GM19438 (cell line): ENCODE measurements around the gene MEIOB.
"Not testable (repeated sequence)": the region's sequence is repeated elsewhere in the genome, so short reads cannot be mapped to it uniquely, and the experiment has no call there.

Experiments used
- ATAC-seq: cut with Tn5 transposase; IDR thresholded peaks from one replicate; pipeline ENCODE4 v1.9.1; 2021; ENCODE audit warnings: low read depth; ENCODE audit not compliant: unreplicated experiment

Gene MEIOB

DNA sequence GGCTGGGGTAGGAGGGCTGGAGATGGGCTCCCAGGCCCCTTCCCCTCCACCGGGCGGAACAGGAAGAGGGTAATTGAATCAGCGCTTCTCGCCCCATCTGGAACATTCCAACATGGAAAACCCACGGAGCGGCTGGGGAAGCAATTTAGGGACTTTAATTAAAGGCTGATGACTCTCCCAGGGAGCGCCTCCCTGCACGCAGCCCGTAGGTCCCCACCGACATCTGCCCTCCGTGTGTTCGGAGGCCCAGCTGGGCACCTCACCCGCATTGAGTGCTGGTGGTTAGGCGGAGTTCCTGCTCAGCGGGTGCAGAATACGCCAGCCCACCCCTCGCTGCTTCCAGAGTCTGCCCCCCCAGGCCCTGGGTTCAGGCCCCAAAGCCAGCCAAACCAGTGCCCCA, 36.2 kb upstream of the MEIOB start:
- ATAC-seq = no peak

DNA sequence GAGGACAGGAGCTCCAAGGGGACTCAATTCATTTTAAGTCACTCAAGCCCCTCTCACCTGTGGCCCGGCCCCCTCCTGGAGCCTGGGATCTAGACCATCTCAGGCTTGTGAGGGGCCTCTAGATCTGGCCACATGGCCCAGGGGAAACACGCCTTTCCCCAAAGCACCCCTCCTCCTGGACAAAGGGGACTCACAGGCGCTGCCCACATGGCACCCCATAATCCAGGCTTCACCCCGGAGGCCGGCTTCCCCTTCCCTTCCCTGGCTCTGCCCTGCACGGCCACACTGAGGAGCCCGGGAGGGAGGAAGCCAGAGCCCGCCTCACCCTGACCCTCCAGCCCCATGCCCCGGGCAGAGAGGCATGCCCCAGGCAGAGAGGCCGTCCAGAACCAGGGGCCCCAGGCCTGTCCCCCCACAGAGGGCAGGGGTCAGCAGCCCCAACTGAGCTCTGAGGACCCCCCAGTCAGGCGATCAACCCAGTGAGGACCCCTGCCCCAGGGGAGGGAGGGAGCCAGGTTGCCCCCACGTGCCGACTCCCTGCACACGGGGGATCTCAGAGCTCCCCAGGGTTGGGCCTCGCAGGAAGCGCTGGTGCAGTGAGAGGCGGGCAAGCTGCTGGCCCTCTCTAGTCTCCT, 35.4 kb upstream of the MEIOB start:
- ATAC-seq = no peak

DNA sequence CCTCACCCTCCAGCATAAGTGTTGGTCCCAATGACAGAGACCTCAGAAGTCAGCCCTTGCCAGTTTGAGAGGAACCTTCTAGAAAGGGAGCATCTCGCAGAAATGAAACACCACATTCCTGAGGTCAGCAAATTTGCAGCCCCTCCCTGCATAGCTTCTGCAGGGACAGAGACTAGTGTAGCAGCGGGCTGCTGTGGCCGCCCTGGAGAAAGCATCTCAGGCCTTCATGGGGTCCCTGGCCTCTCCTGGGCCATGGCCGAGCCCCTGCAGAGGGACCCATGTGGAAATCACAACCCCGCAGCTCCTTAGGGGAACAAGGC, 34.8 kb upstream of the MEIOB start:
- ATAC-seq = no peak

DNA sequence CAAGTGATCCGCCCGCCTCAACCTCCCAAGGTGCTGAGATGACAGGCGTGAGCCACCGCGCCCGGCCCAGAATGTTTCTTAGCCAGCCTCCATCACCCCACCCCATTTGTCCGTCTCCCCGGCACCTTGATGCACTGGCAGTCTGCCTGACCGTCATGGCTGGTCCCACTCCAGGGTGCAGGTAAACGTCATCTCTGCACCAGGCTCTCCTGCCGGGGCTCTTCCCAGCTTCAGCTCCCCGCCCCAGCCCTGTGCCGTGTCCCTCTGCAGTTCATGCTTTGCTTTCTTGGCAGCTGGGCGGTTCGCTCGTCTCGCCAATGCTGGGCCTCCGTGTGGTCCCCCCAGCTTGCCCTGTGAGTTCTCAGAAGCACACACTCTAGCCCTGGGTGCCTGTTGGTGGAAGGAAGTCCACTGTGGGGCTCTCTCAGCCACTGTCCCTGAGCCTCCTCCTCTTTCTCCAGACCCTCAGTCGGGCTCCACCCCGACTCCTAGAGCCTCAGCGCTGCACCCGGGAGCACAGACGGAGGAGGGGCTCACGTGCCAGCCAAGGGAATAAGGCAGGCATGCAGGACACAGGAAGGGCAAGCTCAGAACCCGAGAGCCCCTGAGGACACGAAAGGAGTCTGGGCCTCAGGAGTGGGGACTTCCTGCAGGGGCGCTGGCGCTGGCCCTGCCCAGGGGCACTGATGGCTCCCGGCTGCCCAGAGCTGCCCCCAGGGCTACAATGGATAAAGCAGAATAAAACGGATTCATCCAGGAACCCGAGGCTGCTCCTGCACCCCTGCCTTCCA, 34.3 kb upstream of the MEIOB start:
- ATAC-seq = no peak

DNA sequence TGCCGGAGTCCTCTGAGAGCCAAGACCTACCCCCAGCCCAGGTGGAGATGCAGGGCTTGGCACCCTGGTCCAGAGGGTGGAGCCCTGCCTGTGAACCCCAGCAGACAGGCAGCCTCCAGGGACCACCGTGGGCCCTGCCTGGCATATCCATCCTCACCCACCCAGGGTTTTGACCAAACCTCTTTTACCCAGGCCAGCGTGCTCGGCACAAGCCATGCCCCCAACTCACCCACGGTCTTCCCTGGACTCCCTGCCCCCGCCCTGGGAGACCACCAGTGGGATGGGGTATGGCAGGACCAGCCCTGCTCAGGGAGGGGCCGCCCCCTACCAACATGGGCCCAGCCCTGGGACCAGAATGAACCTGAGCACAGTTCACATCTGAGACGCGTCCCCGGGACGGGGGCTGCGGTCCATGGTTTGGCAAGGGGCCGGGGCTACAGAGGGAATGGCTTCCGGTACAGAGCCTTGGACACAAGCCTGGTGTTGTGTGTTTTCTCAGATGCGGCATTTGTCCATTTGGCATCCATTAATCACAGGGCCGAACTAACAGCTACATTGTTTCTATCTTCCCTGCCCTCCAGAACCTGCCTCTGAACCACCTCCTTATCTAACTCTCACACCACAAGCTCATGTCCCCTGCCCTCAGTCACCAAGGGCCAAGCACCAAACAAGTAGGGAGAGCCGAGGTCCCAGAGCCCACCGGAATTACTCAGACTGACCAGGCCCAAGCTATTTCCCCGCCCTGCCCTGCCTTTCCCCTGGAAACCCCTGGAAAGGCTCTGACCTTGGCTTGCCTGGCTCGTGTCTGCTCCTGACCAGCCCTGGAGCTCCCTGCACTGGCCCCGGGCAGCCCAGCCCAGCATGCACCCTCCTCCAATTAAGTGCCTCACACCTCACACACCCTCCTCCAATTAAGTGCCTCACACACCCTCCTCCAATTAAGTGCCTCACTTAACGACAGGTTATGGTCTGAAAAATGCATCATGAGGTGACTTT, 32.2 kb upstream of the MEIOB start:
- ATAC-seq = no peak

DNA sequence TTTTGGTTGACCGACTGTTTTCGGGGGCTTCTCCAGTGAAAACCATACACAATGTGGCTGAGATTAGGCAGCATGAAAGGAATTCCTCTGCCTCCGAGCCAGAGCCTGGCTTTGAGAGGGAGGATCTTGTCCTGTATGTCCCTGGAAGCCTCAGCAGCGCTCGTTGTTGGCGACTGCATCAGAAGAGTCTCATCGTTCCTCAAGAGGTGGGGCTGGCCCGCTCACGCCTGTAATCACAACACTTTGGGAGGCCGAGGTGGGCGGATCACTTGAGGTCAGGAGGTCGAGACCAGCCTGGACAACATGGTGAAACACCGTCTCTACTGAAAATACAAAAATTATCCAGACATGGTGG, 31.2 kb upstream of the MEIOB start:
- no peak for ATAC-seq

DNA sequence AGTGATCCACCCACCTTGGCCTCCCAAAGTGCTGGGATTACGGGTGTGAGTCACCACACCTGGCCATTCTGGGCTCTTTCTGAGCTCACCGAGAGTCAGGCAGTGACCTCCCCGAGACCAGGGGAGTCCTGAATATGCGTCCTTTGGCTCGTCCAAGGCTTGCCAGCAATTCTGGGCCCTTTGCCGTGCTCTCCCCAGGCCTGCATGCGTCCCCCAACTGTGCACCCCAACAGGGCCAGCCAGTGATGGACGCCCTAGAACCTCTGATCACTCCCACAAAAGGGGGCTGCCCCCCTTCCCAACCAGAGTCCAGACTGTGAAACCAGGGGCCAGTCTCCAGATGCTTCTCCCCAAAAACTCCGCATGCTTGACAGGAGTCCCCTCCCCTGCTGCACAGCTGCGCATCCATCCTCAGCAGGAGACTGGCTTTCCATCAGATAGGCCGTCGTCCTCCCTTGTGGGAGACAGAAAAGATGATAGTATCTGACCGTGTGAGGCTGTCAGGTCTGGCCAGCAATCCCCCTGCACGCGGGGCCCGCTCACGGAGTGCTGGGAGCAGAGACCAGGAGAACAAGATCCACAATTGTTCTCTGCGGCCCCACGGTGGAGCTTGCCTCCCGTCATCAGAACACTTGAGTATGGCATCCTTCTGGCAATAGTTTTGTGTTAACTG, 30.7 kb upstream of the MEIOB start:
- ATAC-seq = no peak

DNA sequence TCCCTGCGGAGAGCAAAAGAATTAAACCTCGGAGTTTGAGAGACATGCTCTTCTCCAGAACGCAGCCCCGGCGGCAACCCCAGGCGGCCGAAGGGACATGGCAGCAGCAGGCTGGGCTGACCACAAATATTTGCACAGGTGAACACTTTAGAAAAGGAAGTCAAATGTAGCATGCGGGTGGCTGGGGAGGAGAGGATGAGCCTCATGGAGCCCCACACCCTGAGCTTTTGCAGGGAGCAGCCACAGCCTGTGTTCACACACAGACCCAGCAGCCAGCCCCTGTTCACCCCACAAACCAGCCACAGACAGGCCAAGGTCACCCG, 28.4 kb upstream of the MEIOB start:
- ATAC-seq = no peak

DNA sequence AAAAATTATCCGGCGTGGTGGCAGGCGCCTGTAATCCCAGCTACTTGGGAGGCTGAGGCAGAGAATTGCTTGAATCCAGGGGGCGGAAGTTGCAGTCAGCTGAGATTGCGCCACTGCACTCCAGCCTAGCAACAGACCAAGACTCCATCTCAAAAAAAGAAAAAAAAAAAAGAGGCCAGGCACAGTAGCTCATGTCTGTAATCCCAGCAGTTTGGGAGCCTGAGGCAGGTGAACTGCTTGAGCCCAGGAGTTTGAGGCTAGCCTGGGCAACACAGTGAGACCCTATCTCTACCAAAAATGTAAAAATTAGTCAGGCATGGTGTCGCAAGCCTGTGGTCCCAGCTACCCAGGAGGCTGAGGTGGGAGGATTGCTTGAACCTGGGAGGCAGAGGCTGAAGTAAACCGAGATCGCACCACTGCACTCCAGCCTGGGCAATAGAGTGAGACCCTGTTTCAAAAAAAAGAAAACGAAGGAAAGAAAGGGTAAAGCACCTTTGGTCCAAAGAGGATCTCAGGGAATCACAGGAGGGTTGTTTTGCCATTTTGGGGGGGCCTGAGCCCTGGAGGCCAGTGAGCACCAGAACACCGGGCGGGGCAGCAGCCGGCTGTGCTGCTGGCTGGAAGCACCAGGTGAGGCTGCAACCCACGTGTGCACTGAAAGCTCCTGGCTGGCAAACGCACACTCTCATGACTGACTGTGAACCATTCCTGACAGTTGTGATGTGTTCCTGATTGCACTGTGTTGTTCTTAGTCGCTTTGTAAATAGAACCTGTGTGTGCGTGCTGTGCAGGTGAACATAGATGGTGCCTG, 27.9 kb upstream of the MEIOB start:
- ATAC-seq = no peak

DNA sequence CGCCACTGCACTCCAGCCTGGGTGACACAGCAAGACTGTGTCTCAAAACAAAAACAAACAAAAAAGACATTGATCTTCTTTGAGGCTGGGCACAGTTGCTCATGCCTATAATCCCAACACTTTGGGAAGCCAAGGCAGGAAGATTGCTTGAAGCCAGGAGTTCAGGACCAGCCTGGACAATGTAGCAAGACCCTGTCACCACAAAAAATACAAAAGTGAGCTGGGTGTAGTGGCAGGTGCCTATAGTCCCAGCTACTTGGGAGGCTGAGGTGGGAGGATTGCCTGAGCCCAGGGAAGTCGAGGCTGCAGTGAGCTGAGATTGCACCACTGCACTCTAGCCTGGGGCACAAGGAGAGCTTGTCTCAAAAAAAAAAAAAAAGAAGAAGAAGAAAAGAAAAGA, 25.7 kb upstream of the MEIOB start:
- not testable (repeated sequence) for ATAC-seq

DNA sequence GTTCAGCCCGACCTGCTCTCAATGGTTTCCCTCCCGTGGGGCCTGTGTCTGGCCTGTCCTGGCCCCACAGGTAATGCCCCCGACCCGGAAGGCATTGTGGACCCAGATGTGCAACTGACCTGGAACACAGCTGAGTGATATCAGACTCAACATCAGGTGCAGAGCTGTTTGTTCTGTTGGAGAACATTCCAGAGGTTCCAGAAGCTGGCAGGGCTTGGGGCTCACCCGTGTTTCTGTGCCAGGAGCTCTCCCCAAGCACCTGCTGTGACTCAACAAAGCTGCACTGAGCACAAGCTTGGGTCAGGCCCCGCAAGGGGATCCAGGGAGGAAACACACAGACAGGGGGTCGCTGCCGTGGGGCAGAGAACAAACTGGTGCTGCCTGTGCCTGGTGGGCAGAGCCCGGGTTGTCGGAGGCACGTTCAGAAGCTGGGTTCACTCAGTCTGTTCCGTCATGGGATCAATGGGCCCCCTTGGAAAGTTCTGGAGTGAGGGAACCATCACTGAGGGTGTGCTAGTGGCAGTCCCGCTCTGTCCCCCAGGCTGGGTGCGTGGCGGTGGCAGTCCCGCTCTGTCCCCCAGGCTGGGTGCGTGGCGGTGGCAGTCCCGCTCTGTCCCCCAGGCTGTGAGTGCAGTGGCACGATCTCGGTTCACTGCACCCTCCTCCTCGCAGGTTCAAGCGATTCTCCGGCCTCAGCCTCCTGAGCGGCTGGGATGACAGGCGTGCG, 24.1 kb upstream of the MEIOB start:
- no peak for ATAC-seq

DNA sequence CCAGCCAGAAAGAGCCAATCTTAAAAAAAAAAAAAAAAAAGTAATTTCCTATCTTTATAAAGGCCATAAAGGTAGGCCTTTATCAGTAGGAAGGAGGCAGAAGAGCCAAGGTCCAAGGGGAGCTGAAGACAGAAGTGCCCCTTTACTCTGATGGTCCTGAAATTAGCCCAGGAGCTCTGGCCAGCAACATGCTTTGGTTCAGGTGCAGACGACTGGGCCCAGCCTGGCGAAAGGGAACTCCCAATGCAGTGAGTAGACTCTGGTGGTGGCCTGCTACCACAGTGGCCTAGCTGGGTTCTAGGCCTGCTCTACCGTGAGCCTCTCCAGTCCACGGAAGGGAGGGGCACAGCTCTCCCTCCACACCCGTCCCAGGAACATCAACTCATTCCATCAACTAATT, 23.1 kb upstream of the MEIOB start:
- no peak for ATAC-seq

DNA sequence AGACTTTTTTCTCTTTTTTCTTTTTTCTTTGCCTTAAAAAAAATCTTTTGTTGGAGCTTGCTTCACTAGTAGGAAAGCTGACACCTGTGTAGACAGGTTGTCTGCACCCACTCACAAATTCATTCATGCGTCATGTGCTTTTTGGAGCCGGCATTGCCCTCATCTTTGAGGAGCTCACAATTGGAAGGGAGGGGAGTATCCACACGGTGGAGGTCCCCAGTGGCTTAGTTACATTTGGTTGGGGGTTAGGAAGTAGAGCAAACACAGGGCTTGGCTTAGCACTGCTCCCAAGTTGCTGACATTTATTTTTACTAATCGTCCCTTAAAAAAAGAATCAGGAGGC, 18.7 kb upstream of the MEIOB start:
- no peak for ATAC-seq

DNA sequence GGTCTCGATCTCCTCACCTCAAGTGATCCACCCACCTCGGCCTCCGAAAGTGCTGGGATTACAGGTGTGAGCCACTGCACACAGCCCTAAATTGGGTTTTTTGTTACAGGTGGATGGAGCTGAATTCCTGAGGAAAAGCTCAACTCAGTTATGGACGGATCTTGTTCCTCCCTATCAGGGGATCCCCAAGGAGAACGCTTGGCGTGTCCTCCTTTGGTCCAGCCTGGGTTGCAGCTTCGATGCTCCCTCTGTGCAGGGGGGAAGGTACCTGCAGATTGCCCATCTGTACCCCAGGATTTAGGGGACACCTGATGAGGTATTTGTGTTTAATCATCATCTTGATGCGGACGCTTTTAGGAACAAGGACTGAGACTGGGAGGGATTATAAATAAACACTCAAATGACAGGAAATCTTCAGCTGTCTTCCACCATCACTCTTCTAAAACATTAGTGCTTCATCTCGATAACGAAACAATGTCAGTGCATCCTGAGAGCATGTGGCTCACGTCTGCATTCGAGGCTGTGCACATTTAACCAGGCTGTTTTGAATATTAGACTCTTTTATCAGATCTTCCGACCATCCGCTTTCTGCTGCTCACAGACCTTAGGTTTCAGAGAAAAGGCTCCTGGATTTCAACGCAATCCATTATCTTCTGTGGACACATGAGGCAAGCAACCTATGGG, 18.2 kb upstream of the MEIOB start:
- ATAC-seq = no peak

DNA sequence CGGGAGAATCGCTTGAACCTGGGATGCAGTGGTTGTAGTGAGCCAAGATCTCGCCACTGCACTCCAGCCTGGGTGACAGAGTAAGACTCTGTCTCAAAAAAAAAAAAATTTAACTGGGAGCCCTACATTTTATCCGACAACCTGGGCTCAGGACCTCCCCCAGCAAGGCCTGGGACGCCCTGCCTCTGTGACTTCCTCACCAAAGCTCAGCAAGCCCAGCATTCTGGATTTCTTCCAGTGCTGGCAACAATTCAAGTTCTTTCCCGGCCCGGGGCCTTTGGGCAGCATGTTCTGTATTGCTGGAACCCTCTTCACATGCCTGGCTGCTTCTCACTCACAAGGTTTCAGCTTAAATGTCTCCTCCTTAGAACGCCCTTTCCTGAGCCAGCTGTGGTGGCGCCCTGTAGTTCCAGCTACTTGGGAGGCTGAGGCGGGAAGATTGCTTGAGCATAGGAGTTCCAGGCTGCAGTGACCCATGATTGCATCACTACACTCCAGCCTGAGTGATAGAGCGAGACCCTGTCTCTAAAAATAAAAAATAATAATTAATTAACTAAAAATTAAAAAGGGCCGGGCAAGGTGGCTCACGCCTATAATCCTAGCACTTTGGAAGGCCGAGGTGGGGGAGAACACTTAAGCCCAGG, 15.9 kb upstream of the MEIOB start:
- no peak for ATAC-seq

DNA sequence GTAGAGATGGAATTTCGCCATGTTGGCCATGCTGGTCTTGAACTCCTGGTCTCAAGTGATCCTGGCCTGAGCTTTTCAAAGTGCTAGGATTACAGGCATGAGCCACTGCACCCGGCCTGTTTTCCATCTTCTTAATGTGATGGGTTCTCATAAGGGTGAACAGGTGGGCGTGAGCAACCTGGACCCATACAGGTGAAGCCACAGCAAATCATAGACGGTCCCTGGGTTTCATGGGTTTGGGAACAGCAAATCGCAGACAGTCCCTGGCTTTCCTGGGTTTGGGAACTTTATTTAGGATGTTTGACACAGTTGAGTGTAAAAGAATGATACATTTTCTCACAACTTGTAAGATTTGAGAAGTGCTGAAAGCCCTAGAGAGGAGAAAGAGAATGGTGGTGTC, 12.9 kb upstream of the MEIOB start:
- no peak for ATAC-seq

DNA sequence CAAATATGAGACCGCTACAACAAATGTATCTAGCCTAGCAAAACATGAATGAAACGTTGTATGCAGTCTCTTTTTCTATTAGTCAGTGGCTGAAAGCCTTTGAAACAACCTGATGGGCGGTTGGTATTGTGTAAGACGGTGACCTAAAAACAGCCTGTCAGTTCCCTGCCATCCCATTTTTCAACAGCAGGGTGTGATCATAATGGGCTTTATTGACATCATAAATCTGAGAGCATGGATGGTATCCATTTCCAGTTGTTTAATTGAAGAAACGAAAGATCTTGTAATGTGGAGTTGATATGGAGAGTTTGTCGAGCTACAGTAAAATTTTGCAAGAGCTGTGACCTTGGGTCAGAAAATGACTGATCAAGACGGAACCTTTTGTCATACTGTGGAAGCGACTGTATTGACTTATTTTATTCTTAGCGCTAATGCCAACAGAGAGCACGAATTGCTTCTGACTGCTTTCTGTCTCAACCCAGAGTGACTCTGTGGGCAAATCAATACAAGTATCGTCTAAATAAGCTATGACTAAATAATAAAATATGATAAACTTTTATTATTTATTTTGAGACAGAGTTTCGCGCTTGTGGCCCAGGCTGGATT, 12.3 kb upstream of the MEIOB start:
- no peak for ATAC-seq

DNA sequence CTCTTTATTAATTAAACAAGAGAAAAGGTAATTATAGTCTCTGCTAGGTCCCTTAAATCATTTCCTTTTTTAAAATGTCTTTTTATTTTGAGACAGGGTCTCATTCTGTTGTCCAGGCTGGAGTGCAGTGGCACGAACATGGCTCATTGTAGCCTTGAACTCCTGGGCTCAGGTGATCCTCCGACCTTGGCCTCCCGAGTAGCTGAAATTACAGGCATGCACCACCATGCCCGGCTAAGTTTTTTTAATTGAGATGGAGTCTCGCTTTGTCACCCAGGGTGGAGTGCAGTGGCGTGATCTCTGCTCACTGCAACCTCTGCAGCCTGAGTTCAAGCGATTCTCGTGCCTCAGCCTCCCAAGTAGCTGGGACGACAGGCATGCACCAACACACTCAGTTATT, 9.2 kb upstream of the MEIOB start:
- ATAC-seq = not testable (repeated sequence)
